Measurements from ENCODE around the gene GTF2B.

DNA sequence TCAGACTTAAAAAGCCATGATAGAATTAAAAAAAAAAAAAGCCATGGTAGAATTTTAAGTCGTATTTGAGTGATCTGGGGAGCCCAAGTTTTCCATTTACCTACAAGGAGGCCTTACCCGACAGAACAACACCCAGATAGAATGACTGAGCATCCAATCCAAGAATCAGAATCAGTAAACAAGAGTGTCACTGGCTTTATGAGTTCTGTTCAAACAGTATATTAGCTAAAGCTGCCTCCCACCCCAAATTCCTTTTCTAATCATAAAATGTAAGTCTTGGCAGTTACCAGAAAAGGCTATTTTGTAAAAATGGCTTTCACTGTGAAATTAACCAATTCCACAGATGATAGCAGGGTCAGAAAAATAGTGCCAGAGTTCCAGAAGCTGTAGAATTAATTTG is 1.2 kb downstream of the GTF2B start:
- TF ChIP-seq POLR2A (IDR thresholded peaks at IDR 0.05; ENCODE audit: low read length) (no peak), GATA1 (IDR thresholded peaks at IDR 0.05; ENCODE audit: low read depth, low read length) (no peak)

Measured in erythroblast (primary cell).